Activated CD4-positive, alpha-beta T cell treated with anti-CD3 and anti-CD28 coated beads, Interleukin-10, Interleukin-2, amounts not matched to agents 100 ng/mL and 50 ng/mL, durations not matched to agents 16 hours and 8 hours (primary cell): ENCODE measurements around the gene RBMS3.
"Not testable (repeated sequence)": the region's sequence is repeated elsewhere in the genome, so short reads cannot be mapped to it uniquely, and the experiment has no call there.

ENCODE experiments used
- DNase-seq: peaks from one replicate; pipeline ENCODE4 v3.0.0-alpha.2; 2020

The RBMS3 gene

DNA sequence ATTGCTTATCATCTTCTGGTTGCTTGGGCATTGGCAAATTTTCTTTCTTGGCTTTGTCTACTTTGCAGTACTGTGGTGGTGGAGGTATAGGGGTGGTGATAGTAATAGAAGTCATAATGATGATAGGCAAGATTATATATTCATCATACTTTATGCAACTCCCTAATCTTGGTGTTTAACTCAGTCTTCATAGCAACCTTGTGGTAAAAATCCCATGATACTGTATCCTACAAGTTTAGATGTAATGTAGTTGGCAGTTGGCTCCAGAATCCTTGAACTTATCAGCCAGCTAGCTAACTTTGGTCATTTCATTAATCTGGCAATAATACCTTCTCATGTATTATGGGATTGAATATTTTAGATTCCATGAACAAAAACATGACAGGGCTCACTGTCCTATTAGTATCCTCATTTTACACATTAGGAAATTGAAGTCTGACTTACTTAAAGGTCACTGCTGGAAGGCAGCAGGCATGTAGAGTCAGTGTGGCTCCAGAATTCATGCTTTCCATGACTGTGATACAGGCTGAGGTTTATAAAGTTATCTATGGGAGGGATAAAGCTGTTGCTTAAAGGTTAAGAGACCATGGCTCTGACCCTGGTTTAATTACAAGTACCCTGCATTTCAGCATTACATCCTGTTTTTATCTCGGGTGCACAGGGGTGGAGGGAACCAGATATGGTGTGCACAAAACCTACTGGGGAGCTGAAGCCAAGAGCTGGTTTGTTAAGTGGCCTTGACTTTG, 33.3 kb downstream of the RBMS3 start:
- DNase-seq = no peak

- no peak for DNase-seq
Observed at GRCh38 chr3:29314727-29315088, 33.8 kb downstream of the RBMS3 start.

DNA sequence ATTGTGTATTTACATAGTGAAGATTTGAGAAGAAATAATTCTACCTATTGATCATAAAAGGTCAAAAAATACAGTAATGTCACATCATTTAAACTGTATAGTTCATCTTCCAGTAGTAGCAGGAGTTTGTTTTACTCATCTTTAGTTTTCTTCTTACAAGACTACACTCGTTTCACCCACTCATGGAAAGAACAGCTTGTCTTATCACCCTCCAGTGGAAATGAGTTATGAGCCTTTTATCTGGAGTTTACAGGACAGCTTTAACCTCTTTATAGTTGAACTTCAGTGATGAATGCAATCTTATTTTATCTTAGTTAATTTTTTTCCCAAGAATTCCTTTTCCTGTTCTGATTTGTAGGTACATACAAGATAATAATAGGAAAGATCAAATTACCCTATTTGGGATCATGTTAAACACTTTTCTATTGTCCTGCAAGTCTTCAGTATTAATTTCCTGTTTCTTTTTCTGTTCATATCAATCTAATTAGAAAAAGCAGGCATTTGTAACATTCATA, 36.8 kb downstream of the RBMS3 start:
- DNase-seq = no peak

- no peak for DNase-seq
Observed at GRCh38 chr3:29318251-29318650, 37.4 kb downstream of the RBMS3 start.

DNA sequence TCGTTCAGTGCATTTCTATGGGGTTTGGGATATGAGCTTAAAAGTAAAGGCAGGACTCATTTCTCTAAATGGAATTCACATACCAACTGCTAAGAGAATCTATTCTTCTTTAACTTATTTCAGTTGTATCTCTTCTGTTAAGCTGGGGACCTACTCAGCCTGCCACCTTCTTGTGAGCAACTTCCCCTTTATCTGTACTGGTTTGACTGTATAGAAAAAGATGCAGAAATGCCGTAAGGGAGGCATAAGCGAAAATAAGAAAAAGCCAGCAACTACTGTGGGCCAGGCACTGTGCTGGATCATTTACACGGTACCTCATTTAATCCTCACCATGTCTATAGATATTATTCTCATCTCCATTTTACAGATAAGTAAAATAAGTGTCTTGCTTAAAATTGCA, 38.4 kb downstream of the RBMS3 start:
- DNase-seq = no peak

DNA sequence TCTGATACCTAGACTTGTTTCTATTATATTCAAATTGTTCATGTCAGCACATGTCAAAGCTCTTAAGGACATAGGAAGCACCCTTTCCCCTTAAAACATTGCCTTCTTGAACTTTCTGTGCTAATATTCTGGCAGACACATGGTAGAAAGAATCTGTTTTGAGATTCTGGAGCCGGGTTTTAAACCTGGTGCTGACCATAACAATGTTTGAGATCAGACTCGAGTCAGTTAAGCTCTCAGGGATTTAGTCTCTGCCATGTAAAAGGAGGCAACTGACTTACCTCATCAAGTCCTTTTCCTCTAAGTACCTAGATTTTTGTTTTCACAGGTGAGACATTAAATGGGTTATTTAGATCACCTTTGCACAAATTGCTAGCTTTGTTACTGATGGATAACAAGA, 38.9 kb downstream of the RBMS3 start:
- DNase-seq = no peak

DNA sequence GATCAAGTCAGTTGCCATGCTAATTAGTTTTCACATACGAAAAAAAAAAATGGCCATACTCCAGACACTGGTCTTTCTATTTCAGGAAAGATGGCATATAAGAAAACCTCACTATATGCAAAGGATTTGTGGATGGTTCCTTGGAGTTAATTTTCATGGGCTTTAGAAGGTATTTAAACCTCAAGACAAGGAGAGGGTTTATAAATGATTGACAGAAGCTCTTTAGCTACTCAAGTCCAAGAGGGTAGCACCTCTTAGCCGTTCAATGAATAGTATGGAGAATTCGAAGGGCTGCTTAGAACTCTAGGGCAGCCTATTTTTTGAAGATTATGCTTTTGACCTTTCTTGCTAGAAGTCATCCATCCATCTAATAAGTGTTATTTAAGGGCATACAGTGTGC, 41.7 kb downstream of the RBMS3 start:
- DNase-seq = no peak

DNA sequence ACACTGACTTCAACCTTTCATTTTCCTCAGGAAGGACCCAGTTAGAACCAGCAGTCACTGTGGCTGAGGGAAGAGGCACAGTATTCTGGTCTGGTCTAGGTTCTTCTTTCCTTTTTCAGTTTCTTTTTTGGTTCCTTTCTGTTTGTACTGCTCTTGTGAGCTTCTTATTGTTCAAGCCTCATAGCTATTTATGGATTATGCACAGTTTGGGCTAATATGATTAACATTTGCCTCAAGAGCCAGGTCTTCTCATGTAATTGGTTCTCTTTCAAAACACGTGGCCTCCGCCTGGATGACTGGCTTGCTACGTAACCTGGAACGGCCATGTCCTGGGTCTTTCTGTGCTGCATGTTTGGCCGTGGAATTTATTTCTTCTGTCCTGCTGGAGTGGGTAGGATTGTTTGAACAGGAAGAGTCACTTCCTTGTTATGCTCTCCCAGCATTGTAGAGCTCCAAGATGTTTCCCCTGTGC, 43.3 kb downstream of the RBMS3 start:
- peak; percentile 0 for DNase-seq

DNA sequence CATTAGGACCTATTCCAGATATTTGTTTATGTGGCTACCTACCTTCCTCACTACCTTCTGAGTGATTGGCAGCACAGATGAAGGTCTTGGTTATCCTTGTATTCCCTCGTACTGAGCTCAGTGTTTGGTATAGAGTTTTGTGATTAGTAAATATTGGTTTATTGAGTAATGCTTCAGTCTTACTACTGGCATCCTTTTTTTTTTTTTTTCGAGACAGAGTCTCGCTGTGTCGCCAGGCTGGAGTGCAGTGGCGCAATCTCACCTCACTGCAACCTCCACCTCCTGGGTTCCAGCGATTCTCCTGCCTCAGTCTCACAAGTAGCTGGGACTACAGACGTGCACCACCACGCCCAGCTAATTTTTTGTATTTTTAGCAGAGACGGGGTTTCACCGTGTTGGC, 45.7 kb downstream of the RBMS3 start:
- DNase-seq = not testable (repeated sequence)

- DNase-seq = no peak
Observed at GRCh38 chr3:29329986-29330890, 49.4 kb downstream of the RBMS3 start.

GRCh38 chr3:29331035-29331434, 50.2 kb downstream of the RBMS3 start:
- DNase-seq = no peak

DNA sequence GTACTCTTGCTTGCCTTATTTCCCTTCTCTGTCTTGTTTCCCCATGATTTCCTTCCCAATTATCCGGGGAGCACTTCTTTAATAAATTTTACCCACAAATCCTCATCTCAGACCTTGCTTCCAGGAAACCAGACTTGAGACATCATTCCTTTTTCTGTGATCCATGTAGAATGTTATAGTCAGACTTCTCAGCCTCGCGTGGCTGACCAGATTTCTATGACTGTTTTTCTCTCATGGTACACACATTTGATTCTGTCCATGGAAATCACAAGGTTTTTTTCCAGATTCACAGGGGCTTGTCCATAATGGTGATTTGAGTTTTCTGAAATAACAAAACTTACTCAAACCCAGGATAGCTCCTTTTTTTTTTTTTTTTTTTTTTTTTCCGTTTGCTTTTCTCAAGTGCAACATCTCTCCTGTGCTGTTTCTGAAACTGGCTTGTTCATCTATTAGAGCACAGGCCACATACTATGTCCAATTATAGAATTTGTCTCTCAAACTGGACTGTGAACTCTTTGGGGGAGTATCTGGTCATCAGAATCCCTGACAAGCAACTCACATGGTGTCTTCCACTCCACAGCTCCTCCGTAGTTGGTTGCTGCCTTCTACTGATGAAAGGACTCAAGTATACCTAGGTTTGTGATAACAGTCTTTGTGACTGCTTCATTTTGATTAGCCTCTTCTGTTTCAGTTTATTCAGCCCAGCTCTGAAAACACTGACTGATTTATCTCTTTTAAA, 50.8 kb downstream of the RBMS3 start:
- no peak for DNase-seq

DNA sequence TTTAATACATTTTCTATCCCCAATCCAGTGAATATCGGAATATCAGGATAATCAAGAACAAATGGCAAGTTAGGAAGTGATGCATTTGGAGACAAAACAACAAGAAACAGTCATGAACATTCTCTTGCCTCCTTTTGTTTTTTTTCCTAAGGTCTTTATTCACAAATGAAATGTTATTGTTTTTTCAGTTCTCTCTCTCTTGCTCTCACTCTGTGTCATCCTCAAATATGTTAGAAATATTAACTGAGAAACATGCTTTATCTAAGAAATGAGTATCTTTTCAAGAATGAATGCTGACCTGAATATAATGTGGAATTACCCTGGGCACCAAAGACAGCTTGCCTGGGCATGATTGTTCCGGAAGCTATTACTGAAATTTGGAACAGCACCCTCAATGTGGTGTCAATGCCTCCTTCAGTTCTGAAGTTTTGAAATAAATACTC, 51.3 kb downstream of the RBMS3 start:
- DNase-seq = peak; percentile 1

DNA sequence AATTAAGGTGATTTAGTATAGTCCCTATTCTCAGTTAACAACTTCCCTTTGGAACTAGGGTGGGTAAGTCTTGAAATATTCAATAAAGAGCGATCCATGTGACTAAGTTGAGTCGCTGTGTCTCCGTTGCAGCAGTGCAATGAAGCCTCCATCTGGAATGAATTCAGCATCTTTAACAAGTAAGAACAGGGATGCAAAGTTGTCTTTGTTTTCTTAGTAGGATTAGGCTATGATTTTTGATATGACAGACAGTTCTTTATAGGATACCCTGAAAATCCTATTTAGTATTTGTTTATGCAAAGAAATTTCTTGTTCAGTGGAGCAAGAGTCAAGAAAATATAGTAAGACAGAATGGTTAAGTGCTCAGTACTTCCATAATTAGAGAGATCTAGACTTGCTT, 52.7 kb downstream of the RBMS3 start:
- no peak for DNase-seq

DNA sequence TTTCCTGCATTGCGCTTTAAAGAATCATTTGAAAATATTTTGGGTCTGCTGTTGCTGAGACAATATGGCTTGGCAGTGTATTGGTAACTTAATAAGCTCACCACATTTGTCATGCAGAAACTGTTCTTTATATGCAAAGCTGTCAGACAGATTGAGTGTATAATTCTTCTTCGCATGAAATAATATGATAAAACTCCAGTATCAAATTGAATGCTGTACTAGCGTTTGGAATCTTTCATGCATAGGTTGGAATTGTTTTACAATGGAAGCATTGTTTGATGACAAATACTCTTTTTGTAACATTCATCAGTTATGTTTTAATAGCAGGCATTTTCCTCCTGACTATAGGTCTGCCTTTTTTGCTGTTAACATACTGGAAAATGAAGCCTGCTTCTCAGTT, 53.8 kb downstream of the RBMS3 start:
- no peak for DNase-seq

DNA sequence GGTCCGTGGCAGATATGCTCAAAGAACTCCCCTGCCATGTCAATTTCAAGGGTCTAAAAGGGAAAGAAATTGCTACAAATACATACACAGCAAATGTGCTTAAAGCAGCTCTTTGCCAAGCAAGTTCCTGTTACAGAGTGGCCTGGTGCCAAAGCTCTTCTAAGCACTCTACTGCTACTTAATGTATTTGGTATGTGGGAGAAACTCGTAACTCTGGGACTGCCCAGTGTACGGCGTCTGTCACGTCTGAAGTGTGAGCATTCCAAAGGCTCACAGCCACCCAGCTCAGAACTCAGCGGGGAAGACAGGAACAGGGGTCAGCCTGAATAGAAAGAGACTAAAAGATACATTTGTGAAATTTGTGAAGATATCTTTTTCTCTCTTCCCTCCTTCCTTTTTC, 54.6 kb downstream of the RBMS3 start:
- no peak for DNase-seq

GRCh38 chr3:29335943-29336342, 55.1 kb downstream of the RBMS3 start:
- DNase-seq = no peak

DNA sequence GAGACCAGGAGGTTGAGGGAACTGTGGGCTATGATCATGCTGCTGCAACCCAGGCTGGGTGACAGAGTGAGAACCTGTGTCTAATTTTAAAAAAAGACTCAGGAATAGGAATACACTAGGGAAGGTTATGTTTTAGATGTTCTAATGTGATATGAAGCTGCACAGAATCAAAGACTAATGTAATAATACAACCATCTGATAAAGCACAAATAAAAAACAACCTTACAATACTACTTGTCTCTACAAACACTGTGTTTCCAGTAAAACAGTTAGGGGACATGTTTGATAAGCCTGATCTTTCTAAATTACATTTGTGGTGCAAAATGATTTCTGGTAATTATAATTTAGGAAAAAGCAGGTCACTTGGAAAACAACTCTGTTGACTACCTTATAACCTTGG, 56.7 kb downstream of the RBMS3 start:
- DNase-seq = no peak

GRCh38 chr3:29338377-29338776, 57.5 kb downstream of the RBMS3 start:
- no peak for DNase-seq

DNA sequence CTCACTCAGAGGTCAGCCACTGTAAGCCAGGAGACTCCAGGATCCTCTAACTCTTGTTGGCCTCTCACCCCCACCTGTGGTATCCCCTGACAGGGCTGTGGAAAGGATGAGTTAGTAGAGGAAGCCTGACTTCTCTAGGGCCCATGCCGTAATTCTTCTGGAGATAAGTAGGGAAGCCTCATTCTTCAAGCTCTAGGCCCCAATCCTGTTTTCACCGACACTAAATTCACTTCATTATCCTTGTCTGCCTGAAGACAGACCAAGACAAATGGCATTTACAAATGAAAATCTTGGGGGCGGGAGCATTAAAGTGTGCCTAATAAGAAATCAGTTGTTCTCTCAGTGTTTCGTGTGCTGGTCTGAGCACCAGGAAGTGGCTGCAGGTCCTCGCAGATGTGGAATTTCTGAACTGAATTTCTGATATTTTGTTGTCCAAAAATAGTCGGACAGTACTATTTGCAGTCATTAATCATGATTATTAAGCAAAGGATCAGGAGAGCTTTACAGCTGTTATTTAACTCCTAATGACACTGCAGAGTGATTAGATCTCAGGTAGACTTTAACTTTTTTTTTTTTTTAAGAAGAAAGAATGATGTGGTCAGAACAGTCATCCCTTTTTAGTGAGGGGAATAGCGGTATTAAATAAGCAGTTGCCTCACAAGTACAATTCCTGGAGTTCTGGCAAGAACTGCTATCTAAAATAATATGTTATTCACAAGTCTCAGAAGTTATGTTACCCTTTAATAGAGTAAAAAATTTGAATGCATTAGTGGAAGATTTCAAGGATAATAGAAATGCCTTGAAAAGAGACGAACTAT, 58.4 kb downstream of the RBMS3 start:
- DNase-seq = no peak

DNA sequence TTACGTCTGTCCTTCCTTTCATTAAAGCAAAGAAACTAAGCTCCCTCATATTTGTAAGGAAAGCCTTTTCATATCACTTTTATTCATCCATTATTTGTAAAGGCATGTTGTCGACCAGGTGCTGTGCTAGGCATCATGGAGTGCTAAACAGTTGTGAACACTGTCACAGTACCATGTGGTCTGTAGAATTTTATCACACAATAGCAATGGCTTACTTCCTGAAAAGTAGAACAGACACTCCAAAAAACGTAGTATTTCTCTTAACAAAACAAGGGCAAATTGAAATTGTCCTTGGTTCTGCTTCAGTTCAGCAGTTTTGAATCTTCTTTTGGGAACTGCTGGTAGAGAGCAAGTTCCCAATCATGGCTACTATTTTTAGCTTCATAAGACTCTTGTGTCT, 63.3 kb downstream of the RBMS3 start:
- DNase-seq = no peak

GRCh38 chr3:29344935-29345334, 64.1 kb downstream of the RBMS3 start:
- no peak for DNase-seq
